EL (cell line): ENCODE results near the gene PRKCQ.
A peak's percentile ranks its signal among the peaks of the same experiment; 100 is the strongest.
"Not testable (repeated sequence)": the region's sequence is repeated elsewhere in the genome, so short reads cannot be mapped to it uniquely, and the experiment has no call there.

Experiments
- DNase-seq: peaks from one replicate; pipeline ENCODE4 v3.0.0-alpha.2; 2016

The PRKCQ gene

DNA sequence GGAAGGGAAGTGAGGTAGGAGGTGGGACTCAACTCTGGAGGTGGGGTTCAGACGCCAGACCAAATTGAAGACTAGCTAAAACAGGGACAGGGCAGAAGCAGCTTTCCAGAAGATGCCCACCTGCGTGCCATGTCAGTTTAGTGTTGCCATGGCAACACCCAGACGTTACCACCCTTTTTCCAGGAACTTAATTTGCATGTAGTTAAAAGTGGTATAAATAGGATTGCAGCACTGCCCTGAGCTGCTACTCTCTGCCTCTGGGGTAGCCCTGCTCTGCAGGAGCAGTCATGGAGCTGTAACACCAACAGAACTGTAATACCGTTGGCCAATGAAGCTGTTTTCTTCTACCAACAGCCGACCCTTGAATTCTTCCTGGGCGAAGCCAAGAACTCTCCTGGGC is 93.8 kb downstream of the PRKCQ start:
- no peak for DNase-seq

- DNase-seq = no peak
Measured at GRCh38 chr10:6482737-6483357, 97.2 kb downstream of the PRKCQ start.

DNA sequence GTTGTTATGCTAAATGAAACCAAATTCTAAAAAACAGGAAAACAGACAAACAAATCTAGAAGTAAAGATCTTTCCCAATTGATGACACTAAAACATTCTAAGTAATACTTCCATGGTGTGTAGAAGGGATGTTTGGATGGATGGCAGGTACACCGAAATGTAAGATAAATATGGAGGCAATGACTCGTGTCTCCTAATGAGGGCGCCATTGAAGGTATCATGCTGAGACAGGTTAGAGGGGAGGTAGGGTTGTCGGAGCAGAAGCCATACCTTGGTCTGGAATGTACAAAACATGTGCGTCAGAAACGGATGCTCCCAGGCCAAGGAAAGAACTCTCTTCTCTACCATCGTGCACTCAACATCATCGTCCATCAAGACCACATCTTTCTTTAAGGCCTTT is 101.4 kb downstream of the PRKCQ start:
- no peak for DNase-seq

- no peak for DNase-seq
Measured at GRCh38 chr10:6476989-6477388, 103.1 kb downstream of the PRKCQ start.

- DNase-seq = no peak
Measured at GRCh38 chr10:6474871-6475270, 105.2 kb downstream of the PRKCQ start.

- DNase-seq = peak; percentile 10
Measured at GRCh38 chr10:6473901-6474370, 106.1 kb downstream of the PRKCQ start.

DNA sequence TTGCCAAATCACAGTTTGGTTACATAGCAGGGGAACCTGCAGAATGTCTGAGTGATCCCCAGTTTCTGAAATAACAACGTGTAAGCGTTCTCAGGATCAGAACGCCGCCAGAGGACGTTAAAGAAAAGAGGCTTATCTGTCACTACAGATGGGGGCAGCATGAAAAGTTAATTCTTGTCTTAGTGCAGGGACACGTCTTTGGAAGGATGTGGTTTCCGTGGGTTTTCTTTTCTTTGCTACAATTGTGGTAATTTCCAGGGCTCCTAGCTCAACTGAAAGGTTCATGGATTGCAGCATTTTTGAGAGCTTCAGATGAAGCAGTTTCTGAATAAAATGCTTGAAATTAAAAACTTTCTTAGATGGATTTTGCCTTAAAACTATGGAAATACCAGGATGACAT is 106.6 kb downstream of the PRKCQ start:
- DNase-seq = no peak

DNA sequence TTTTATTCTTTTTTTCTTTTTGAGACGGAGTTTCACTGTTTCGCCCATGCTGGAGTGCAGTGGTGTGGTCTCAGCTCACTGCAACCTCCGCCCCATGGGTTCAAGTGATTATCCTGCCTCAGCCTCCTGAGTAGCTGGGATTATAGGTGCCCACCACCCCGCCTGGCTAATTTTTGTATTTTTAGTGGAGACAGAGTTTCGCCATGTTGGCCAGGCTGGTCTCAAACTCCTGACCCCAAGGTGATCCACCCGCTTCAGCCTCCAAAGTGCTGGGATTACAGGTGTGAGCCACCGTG is 107.4 kb downstream of the PRKCQ start:
- not testable (repeated sequence) for DNase-seq

DNA sequence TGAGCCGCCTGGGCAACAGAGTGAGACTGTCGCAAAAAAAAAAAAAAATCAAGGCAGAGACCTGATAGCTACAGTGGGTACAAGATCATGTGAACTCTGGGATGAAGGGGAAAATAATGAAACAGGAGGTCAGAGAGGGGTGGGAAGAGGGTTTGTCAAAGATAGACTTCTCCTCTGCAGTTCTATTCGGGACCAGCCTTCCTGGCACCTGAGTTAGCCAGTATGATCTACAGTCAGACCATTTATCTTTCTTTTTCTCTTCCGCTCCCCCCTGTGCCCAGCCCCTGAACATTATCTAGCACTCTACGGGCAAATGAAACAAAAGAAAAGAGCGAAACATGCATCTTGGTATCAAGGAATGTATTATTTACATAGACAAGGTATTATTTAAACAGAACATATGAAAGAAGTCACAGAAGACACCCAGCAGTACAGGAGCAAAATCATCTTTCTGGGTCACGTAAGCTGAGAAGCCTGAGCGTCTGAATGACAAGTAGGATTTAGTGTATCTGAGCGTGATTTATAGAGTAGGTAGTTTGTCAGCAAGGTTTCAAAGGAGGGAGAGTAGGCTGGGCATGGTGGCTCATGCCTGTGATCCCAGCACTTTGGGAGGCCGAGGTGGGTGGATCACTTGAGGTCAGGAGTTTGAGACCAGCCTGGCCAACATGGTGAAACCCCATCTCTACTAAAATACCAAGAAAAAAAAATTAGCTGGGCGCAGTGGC is 109.0 kb downstream of the PRKCQ start:
- DNase-seq = no peak

DNA sequence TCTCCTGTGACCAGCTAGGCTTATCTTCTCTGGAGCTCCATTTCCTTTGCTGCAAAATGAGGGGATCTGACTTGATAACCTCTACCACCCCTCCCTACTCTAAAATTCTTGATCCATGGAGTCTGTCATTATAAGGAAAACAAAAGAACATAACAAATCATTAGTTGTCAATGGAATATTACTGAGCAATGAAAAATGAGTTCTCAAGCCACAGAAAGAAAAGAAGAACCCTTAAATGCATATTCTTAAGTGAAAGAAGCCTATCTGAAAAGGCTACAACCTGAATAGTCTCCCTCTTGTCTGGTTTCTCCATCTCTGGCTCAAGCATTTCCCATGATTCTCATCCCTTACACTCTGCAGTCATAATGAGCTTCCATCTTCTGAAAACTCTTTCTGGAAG is 110.4 kb downstream of the PRKCQ start:
- no peak for DNase-seq

DNA sequence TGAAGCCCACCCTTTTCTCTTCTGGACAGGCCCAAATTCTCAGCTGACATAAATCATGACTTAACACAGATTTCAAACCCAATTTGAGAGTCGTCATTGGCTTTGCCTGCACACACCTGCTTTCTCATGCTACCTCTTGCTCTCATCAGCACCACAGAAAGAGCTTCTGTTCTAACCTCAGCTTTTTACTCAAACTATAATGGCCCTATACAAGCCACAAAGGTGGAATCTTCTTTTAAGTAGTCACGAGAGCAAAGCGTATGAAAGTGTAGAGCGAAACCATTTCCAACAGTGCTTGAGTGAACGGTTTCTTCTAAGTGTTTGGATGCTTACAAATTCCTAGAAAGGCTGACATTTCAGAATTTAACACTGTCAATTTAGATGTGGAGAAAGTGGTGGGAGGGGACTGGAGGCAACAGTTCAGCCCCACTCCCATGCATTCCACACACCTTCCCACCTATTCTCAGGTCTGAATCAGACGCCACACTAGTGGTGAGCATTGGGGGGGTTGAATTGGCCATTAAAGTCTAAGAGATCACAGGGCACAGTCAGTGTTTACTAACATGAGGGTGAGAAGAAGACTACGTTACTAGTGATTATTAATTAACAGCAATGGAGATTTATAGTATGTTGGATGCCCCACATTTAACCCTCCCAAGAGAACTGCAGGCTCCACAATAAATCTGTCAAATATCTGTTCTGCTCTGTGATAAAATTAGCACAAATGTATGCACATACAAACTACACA is 114.0 kb downstream of the PRKCQ start:
- no peak for DNase-seq

DNA sequence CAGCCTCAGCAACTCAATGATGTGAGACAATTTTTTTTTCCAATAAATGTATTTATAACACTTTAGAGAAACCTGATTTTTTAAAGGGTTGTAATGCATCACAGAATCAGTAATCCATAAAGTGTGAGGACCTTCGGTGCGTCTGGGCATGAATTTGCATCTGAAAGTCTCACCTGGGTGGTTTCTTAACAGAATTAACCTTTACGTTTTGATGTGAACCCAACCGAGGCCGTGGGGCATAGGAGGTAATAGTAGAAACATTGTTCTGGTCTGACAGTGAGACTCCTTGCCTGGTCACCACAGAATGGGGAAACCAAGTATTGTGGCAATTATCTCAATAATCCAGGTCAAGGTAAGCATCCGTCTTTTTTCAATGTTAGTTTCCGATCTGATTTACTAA is 114.6 kb downstream of the PRKCQ start:
- DNase-seq = no peak

DNA sequence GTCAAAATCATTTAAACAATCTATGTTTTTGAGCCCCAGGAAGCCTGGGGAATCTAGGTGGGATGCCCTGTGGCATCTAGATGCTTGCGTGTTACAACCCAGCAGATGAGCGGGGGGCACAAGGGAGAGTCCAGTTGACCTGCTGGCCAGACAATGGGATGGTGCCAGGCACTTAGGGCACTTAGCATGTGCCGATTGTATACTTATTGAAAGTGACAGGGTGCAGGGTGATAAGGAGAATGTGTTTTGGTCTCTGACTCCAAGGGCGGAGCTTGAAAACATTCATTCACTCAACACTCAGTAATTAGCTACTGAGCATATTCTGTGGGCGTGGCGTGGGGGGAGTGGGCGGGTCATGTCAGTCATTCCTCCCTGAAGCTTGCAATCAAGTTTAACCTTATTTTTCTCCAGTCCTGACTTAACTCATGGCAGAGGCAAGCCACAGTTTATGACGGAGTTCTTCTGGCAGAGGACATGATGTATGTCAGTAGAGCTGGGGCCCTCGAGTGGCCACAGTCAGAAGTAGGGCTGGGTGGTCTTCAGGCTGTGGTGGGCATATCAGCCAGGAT is 115.1 kb downstream of the PRKCQ start:
- DNase-seq = no peak

- no peak for DNase-seq
Measured at GRCh38 chr10:6463366-6463765, 116.7 kb downstream of the PRKCQ start.

DNA sequence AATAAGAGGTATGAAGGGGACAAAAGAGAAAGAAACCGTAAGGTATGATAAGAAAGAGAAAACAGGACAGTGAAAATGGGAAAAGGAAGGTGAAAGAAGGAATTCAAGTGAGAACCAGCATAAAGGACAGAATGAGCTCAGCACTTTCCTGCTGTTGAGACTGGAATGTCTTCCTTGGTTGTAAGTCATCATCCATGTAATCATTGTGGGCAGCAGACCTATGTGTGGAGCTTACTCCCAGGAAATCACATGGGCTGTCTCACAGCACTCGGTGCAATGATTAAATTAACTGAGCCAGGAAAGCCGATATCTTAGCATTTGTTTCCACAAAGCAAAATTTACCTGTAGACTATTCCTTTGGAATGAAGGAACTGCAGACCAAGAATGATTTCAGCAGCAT is 118.1 kb downstream of the PRKCQ start:
- no peak for DNase-seq

GRCh38 chr10:6460861-6461409 is 119.1 kb downstream of the PRKCQ start:
- no peak for DNase-seq

DNA sequence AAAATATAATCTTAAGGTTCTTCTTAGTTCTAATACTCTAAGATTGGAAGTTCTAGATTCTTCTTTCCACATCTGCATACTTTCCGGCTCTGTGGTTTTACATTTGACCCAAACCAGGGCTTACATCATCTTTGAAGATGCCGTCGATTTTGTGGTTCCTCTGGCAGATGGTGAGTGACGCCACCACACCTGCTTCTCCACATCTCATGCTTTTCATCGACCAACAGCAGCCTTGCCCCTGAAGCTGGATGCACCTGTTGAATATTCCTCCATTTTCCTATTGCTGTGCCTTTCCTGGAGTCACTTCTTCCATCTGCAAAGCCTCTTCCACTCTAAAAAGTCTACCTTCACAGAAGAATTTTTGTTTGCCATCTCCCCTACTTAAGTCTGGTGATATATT is 121.3 kb downstream of the PRKCQ start:
- no peak for DNase-seq

GRCh38 chr10:6457376-6457775 is 122.7 kb downstream of the PRKCQ start:
- no peak for DNase-seq

- no peak for DNase-seq
Measured at GRCh38 chr10:6456067-6456466, 124.0 kb downstream of the PRKCQ start.

DNA sequence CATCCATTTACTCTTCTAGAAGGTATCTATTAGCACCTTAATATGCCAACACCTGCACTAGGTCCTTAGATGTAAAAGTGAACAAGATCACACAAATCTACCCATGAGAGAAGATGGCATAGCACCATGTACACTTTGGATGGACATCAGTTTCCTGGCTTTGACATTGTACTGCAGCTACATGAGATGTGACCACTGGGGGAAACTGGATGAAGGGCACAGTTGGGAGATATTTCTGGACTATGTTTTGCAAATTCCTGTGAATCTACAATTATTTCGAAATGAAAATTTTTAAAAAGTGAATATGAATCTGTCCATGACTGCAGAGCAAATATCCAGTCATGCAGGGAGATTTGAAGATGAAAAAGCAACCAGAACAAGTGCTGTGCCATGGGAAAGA is 124.5 kb downstream of the PRKCQ start:
- no peak for DNase-seq

GRCh38 chr10:6446711-6447110 is 133.4 kb downstream of the PRKCQ start:
- no peak for DNase-seq

DNA sequence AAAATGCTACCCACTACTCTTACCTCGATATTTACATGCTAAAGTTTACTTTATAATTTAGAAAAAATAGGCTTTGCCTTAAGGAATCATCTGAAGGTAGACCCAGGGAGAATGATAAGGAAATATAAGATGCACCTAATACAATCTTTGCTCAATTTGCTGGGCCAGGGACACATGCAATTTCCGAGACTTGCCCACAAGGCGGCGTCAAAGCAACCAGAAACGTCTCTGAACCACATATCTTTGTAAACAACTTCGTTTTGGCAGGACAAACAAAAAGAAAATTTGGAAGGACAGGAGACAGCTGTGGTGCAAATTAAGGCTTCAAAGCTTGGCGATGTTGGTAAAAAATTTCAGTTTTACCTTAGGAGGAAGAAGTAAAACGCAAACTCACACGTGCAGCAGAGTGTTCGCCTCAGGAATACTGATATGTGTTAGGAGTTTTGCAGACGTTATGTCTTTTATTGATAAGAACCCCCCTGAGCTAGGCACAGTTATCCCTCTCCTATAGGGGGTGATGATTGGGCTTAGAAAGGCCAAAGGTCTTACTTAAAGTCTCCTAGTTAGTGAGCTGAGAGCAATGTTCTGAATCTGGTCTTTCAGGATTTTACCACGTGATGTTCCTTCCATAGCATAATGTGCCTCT is 134.3 kb downstream of the PRKCQ start:
- DNase-seq = peak; percentile 17

DNA sequence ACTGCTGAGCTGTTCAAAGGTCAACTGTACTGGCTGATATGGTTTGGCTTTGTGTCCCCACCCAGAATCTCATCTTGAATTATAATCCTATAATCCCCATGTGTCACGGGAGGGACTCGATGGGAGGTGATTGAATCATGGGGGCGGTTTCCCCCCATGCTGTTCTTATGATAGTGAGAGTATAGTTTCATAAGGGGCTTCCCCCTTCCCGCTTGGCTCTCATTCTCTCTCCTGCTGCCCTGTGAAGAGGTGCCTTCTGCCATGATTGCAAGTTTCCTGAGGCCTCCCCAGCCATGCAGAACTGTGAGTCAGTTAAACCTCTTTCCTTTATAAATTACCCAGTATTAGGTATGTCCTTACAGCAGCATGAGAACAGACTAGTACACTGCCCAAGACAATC is 140.2 kb downstream of the PRKCQ start:
- not testable (repeated sequence) for DNase-seq
